ENCODE data around the gene WSB1.

DNA sequence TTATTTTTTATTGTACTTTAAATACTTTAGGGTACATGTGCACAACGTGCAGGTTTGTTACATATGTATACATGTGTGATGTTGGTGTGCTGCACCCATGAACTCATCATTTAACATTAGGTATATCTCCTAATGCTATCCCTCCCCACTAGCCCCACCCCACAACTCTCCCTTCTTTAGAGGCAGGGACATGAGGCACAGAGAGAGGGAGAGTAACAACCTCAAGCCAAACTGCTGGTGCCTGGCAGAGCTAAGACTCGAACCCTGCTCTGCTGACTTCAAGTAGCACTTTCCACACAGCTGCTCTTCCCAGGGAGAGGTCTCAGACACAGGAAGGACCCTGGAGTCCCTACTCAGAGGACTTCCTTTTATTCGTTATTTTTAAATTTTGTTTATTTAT, 69.4 kb downstream of the WSB1 start:
- TF ChIP-seq, protein P1, sequence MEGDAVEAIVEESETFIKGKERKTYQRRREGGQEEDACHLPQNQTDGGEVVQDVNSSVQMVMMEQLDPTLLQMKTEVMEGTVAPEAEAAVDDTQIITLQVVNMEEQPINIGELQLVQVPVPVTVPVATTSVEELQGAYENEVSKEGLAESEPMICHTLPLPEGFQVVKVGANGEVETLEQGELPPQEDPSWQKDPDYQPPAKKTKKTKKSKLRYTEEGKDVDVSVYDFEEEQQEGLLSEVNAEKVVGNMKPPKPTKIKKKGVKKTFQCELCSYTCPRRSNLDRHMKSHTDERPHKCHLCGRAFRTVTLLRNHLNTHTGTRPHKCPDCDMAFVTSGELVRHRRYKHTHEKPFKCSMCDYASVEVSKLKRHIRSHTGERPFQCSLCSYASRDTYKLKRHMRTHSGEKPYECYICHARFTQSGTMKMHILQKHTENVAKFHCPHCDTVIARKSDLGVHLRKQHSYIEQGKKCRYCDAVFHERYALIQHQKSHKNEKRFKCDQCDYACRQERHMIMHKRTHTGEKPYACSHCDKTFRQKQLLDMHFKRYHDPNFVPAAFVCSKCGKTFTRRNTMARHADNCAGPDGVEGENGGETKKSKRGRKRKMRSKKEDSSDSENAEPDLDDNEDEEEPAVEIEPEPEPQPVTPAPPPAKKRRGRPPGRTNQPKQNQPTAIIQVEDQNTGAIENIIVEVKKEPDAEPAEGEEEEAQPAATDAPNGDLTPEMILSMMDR (IDR thresholded peaks at IDR 0.05) = no peak
- no peak for TF ChIP-seq POLR2A (IDR thresholded peaks at IDR 0.05)
